ENCODE measurements around the gene OARD1. TPM values are rescaled to one million over a fixed set of nuclear protein-coding genes. Genes with fewer than 3 reads are reported as not detected.

OARD1 gene
- polyA plus RNA-seq, 1 of the 3 experiments (the other 2 are of a cell fraction) = 5.6 TPM

GRCh38 chr6:41036186-41036585, 36.0 kb downstream of the OARD1 start:
- no peak for DNase-seq
- WGBS (ENCODE audit: low lambda C conversion rate) = 47% methylated on average over 3 of the region's 3 CpGs
- H3K79me2 ChIP-seq (ENCODE audit: insufficient read depth) = no peaks in the 10 kb centered on the region
- no peaks in the 10 kb centered on the region for H3K36me3 ChIP-seq (replicated peaks in 1 of 2; ENCODE audit: control insufficient read depth in 1 of 2, insufficient read depth in 2 of 2, low read length in 1 of 2)
- H4K20me1 ChIP-seq (ENCODE audit: insufficient read depth) = no peaks in the 10 kb centered on the region
- no peaks in the 10 kb centered on the region for H3K27me3 ChIP-seq (ENCODE audit: insufficient read depth)
- TF ChIP-seq CTCF (IDR thresholded peaks at IDR 0.05) = no peak
- TF ChIP-seq MAX (IDR thresholded peaks at IDR 0.05; ENCODE audit: low read depth) = no peak
- no peak for TF ChIP-seq ZBTB33 (IDR thresholded peaks at IDR 0.05; ENCODE audit: borderline replicate concordance, low read depth)
- no peaks in the 10 kb centered on the region for H3F3A ChIP-seq (replicated peaks; ENCODE audit: insufficient read depth)
- ChIA-PET POLR2A (no interaction called here), CTCF (interaction anchor here (0.9 to 3.0 kb wide), 7 partner anchors 8 to 32 kb away, joined by 3 to 26 read pairs (median 4); no protein-coding TSS in a partner anchor)
- H3K4me1 ChIP-seq (ENCODE audit: control insufficient read depth in 1 of 2, insufficient read depth in 2 of 2, low read depth in 1 of 2, low read length in 1 of 2) = no peaks in the 10 kb centered on the region; a peak in 1 of 4 replicates
- H3K27ac ChIP-seq (ENCODE audit: low read depth in 2 of 2, low read length in 1 of 2) = no peak overlapping the region
- no peaks in the 10 kb centered on the region for H3K9me2 ChIP-seq
- no peak overlapping the region for H3K9ac ChIP-seq
- no peak overlapping the region for H3K4me2 ChIP-seq
- no peak overlapping the region for H2AFZ ChIP-seq (ENCODE audit: low read depth)
- H3K9me3 ChIP-seq = no peaks in the 10 kb centered on the region
- H3K4me3 ChIP-seq (ENCODE audit: low read depth in 2 of 2, low read length in 1 of 2) = no peak overlapping the region

- ChIA-PET POLR2A (no interaction called here), CTCF (interaction anchor here (1.2 kb wide), 1 partner anchor 272 kb away, joined by 3 read pairs; no protein-coding TSS in a partner anchor)
- DNase-seq = no peak
- no peak overlapping the region for H3K9ac ChIP-seq
- no peaks in the 10 kb centered on the region for H3K79me2 ChIP-seq (ENCODE audit: insufficient read depth)
- TF ChIP-seq RAD21 (IDR thresholded peaks at IDR 0.05; ENCODE audit: low read length) (no peak), JUND (IDR thresholded peaks at IDR 0.05) (no peak)
- H4K20me1 ChIP-seq (ENCODE audit: insufficient read depth) = no peaks in the 10 kb centered on the region
- H3K9me3 ChIP-seq = no peaks in the 10 kb centered on the region
- WGBS (ENCODE audit: low lambda C conversion rate) = 88% methylated on average over 8 of the region's 13 CpGs
- H3K27ac ChIP-seq (ENCODE audit: low read depth in 2 of 2, low read length in 1 of 2) = no peak overlapping the region
- no peaks in the 10 kb centered on the region for H3K9me2 ChIP-seq
- no peaks in the 10 kb centered on the region for H3K36me3 ChIP-seq (replicated peaks in 1 of 2; ENCODE audit: control insufficient read depth in 1 of 2, insufficient read depth in 2 of 2, low read length in 1 of 2)
- H3K4me2 ChIP-seq = no peak overlapping the region
- no peaks in the 10 kb centered on the region for H3K4me1 ChIP-seq (ENCODE audit: control insufficient read depth in 1 of 2, insufficient read depth in 2 of 2, low read depth in 1 of 2, low read length in 1 of 2)
- H3K4me3 ChIP-seq (ENCODE audit: low read depth in 2 of 2, low read length in 1 of 2) = no peak overlapping the region
- no peak overlapping the region for H2AFZ ChIP-seq (ENCODE audit: low read depth)
- H3K27me3 ChIP-seq (ENCODE audit: insufficient read depth) = no peaks in the 10 kb centered on the region
- no peaks in the 10 kb centered on the region for H3F3A ChIP-seq (replicated peaks; ENCODE audit: insufficient read depth)
Measured at GRCh38 chr6:41033776-41034175, 38.4 kb downstream of the OARD1 start.

GRCh38 chr6:41032830-41033229, 39.3 kb downstream of the OARD1 start:
- DNase-seq = no peak
- no peak overlapping the region for H3K4me2 ChIP-seq
- H3K4me3 ChIP-seq (ENCODE audit: low read depth in 2 of 2, low read length in 1 of 2) = no peak overlapping the region
- no peaks in the 10 kb centered on the region for H3K27me3 ChIP-seq (ENCODE audit: insufficient read depth)
- no peak overlapping the region for H3K9ac ChIP-seq
- peaks cover 0 to 5% of the 10 kb centered on the region in 2 experiments; a peak in 1 of 4 replicates for H3K4me1 ChIP-seq (ENCODE audit: control insufficient read depth in 1 of 2, insufficient read depth in 2 of 2, low read depth in 1 of 2, low read length in 1 of 2)
- H3K79me2 ChIP-seq (ENCODE audit: insufficient read depth) = no peaks in the 10 kb centered on the region
- H2AFZ ChIP-seq (ENCODE audit: low read depth) = no peak overlapping the region
- H3K36me3 ChIP-seq (replicated peaks in 1 of 2; ENCODE audit: control insufficient read depth in 1 of 2, insufficient read depth in 2 of 2, low read length in 1 of 2) = no peaks in the 10 kb centered on the region
- H3F3A ChIP-seq (replicated peaks; ENCODE audit: insufficient read depth) = no peaks in the 10 kb centered on the region
- ChIA-PET POLR2A (no interaction called here), CTCF (interaction anchor here (0.9 to 1.3 kb wide), 2 partner anchors 10 to 13 kb away, joined by 3 to 4 read pairs; no protein-coding TSS in a partner anchor)
- WGBS (ENCODE audit: low lambda C conversion rate) = 100% methylated on average over 1 of the region's 15 CpGs
- TF ChIP-seq EP300 (IDR thresholded peaks at IDR 0.05; ENCODE audit: borderline replicate concordance in 1 of 2, low read depth in 1 of 2, low read length in 1 of 2) = no peak
- no peaks in the 10 kb centered on the region for H4K20me1 ChIP-seq (ENCODE audit: insufficient read depth)
- H3K27ac ChIP-seq (ENCODE audit: low read depth in 2 of 2, low read length in 1 of 2) = no peak overlapping the region
- H3K9me2 ChIP-seq = no peaks in the 10 kb centered on the region
- no peaks in the 10 kb centered on the region for H3K9me3 ChIP-seq
